NCI-H2227 (cell line): ENCODE results near the gene NISCH.

ENCODE experiments used
- DNase-seq: peaks from one replicate; lab custom pipeline; 2025; ENCODE audit not compliant: unreplicated experiment; lab: John Stamatoyannopoulos, UW

Gene NISCH

DNA sequence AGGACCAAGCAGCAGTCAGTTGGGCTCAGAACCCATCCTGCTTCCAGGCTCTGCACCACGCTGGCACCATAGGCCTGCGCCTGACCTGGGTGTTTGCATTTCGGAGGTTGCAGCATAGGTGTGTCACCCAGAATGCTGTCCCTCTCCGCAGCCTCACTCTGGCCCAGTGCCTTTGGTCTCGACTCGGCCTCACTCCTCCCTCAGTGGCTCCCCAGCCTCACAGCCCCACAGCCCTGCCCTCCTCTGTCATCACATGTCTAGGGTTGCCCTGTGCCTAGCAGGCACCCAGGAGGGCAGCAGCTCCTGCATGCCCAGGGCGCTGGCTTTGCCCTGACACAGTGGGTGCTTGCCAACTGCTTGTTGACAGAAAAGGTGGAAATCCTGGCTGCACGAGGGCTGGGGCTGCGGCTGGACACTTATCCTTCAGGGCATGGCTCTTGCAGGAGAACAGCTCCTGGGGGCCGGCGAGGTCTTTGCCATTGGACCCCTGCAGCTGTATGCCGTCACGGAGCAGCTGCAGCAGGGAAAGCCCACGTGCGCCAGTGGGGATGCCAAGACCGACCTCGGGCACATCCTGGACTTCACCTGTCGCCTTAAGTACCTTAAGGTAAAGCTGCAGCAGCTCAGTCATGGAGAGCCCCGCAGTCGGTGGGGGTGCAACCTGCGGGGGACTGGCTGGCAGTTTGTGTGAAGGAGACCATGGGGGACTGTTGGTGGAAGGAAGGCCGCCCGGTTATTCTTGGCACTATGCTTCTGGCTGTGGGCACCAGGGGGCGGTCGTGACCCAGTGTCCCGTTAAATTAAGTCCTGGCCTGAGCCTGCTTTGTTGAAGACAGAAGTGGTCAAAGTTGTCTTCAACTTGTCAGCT, 16.2 kb downstream of the NISCH start:
- DNase-seq = no peak

DNA sequence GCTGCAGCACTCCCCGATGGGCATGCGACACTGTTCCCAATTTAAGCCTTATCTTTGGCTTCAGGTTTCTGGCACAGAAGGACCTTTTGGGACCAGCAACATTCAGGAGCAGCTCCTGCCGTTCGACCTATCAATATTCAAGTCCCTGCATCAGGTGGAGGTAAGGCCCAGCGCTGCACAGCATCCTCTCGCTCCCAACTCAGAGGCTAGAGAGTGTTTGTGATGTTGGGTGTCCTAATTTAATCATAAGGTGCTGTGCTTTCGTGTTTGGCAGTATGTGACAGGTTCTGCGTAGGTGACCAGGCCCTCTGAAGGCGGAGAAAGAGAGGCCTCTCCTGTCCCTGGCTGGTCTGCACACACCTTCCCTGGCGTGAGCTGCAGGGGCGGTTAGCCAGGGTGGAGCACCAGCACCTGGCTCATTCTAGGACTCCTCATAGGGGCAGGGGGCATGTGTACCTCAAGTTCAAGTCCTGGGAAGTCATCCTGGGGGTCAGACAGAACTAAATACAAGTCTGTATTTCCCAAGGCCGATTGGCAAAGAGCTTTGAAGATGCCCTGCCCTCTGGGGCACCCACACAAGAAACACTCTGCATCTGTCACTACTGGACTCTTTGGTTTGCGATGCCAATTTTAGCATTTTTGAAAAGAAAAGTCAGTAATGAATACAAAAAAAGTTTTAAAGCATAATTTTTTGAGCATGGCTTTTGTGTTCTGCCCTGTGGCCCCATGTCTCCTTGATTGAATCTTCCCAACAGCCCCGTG, 17.0 kb downstream of the NISCH start:
- no peak for DNase-seq

DNA sequence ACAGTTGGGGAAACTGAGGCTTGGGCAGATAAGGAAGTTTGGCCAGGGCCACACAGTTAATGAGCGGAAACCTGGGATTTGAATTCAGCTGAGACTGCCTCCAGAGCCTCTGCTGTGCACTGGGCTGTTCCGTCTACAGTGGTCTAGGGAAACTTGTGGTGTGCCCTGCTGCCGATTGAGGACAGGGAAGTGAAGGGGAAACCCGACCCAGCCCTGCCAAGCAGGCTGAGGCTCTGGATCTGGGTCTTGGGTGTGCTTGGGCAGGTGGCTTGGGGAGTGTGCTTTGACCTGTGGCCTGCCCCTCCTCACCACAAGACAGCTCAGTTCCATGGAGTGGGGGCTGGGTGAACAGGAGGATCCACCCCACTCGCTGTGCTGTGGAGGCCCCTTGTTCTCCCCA, 17.6 kb downstream of the NISCH start:
- no peak for DNase-seq

DNA sequence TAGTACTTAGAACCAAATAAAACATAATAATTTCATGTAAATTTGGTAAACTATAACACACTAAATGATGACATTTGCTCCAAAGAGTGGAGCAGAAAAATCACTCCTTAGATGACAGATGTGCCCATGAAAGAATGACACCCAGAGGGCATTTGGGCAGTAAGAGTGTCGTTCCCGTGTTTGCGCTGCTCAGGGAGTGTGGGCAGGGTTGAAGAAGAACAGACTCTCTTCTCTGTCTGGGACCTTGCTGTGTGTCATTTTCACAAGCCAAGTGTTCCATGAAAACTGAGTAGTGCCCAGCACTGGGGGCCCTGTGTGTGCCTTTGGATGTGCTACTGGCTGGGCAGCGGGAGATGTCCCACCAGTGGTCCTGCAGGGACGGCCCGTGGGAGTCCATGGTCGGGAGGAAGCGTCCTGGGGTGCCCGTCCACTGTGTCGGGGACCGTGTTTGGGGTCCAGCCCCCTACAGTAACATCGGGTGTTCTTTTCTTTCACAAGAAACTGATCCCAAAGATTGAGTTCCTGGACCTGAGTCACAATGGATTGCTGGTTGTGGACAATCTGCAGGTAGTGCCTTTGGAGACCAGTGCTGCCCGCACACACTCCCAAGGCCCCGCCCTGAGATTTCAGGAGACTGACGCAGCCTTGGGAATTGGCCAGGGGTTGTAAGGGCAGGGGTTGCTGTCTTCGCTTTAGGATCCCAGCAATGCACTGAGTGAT, 21.8 kb downstream of the NISCH start:
- no peak for DNase-seq

DNA sequence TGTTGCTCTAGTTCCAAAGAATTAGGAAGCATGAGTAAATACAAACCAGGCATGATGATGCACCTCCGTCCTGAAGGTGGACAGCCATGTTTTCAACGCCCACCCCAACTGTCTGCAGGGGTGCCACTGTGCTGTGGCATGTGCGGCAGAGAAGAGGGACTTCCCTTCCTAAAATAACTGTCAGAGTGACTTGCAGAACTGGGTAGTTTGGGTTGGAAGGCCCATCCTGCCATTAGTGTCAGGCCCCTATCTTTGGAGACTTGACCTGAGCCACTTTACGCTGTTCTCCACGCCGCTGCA, 22.3 kb downstream of the NISCH start:
- no peak for DNase-seq

DNA sequence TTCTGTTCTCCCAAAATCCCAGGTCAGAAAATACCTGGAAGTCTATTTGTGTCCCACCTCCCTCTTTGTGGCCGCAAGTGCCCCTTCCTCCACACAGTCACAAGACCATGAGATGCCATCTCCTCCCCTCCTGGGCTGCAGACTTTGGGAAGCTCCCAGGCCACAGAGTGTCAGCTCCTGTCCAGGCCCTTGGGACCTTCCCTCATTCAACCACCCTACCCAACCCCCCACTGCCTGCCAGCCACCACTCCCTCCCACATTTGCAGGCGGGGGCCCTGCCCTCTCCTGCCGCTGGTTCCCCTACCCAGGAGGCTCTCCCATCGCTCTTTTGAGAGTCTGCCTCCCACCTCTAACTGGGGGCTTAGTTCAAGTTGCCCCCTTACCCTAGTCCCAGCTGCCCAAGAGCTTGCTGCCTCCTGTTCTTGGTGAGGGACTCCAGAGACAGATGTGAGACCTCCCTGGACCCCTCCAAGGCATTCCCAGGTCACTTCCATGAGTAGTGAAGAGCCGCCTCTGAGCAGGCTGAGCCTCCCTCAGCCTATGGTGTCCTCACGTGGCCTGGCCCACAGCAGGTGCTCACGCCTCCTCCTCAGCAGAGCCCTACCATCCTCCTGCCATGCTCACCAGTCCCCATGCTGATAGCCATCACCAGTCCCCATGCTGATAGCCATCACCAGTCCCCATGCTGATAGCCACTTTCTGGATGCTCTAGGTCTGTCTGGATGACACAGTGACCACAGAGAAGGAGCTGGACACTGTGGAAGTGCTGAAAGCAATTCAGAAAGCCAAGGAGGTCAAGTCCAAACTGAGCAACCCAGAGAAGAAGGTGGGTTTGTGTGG, 23.9 kb downstream of the NISCH start:
- no peak for DNase-seq

DNA sequence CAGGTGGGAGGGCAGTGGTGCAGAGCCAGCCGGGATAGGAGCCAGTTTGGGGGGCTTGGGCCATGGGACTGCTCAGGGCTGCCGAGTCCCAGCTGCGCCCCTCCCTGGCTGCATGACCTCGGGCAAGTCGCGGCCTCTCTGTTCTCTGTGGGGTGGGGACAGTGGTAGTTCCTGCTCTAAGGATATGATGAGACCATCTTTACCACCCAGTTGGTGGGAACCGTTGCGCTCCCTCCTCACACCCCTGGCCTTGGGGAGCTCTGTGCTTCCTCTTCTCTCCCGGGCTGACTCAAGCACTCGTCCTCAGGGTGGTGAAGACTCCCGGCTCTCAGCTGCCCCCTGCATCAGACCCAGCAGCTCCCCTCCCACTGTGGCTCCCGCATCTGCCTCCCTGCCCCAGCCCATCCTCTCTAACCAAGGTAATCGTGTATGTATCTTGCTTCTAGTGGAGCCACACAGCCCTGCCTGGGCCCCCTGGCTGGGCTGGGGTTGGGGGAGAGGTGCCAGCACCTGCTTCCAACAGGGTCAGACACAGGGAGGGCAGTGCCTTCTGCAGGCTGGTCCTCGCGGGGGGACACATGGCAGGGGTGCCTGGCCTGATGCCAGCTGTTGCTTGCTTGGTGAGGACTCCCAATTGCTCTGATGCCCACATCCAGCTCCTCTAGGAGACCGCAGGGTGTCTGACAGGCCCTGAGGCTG, 24.6 kb downstream of the NISCH start:
- DNase-seq = no peak

DNA sequence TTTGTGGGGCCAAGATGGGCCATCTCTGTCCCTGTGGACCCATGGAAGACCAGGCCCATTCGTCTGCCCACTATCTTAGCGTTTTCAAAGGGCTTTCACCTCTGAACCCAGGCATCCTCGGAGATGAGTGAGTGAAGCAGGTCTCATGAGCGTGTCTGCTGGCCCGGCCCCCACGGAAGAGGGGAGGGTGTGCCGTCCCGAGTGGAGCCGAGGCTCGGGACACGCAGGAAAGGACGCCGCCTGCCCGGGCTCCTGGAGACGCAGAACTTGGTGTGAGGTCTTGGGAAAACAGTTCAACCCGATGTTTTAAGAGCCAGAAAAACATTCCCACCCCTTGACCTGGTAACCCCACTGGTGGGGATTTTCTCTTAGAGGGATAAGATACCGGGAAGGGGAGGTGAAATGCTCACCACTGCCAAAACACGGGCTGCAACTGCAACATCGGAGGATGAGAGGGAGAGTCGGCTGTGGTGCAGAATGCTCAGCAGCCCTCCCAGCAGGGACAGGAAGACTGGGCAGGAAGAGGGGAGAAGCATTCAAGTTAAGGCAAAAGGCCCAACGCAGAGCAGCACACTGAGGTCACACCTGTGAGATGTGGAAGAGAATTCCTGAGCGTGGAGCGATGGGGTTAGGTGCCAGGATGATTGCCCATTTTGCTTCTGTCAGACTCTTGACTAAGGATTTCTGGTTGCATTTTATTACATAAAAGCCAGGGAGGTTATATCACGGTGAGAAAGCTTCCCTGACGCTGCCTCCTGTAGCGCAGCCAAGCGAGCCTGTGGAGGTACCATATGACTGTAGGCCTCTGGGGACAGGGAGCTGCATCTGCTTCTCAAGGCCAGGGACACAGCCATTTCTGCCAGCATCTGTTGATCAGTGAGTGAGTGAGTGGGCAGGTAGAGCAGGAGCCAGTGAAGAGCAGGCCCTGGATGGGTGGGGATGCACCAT, 25.6 kb downstream of the NISCH start:
- DNase-seq = no peak

DNA sequence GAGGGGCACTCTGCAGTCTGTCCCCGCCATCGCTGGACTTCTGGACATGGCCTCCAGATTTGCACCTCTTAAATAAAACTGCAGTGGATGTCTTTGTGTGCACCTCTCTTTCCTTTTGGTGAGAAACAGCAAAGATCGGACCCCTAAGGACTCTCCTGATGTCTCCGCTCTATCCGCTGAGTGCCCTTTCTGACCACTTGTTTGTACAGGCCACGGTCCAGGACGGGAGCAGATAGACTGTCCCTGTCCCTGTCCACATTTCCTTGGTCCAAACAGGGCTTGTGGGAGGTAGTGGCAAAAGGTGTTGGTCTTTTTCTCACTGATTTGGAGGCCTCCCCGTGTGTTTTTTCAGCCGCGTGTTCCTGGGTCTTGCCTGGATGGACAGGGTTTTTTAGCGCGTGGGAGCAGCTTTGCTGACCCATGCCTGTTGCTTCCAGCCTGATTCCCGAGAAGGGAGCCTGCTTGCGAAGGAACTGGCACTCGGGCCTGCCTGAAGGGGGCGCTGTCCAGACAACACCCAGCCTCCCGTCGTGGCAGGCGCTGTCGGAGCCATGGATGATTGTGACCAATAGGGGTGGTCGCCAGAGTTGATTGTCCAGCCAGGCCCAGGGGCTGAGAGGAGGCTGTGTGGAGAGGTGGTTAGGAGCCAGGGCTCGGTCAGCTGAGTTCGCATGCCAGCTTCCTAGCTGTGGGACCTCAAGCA, 26.6 kb downstream of the NISCH start:
- no peak for DNase-seq

DNA sequence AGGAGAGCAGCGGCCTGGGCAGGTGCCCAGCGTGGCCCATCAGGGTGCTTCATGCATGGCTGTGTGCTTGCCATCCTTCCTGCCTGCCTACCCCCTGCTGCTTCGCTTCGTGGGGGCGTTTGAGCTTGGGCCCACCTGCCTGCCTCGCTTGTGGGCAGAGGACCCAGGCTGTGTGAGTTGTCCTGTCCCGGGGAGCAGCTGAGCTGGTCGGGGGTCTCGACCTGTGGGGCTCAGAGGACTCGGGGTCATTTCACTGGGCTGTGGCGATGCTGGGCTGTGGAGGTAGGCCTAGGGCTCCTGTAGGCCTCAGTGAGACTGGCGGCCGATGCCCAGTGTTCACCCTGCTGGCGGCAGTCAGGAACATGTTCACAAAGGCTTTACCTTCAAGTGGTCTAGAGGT, 27.7 kb downstream of the NISCH start:
- DNase-seq = no peak

DNA sequence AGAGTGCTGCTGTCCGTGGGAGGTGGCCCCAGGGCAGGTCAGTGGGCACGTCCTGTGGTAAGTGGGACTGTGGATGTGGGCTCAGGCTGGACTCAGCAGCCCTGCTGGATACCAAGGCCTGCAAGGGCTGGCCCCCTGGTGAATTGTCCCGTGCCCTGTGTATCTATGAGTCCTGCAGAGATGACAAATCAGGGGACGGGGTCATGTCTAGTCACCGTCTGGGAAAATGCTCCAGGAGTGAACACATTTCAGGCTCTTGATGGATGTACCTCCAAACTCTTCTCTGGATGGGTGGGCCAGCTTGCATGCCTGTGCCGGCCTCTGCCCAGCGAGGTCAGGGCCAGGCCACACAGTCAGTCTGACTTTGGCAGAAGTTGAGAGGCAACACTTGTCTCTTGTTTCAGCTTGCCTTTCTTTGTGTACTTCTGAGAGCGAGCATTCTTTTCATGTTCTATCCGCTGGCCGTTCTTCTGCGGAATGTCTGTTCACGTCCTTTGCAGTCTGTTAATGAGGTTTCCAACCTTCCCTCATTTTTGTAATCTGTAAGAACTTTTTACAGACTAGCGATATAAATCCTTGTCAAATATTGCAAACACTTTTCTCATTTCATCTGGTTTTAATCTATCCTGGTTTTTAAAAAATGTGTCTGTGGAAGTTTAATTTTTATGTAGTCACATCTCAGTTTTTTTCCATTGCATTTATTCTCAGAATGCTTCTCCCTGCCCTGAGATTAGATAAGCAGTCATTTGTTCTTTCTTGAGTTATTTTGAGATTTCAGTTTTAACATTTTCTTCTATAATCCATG, 28.4 kb downstream of the NISCH start:
- no peak for DNase-seq

DNA sequence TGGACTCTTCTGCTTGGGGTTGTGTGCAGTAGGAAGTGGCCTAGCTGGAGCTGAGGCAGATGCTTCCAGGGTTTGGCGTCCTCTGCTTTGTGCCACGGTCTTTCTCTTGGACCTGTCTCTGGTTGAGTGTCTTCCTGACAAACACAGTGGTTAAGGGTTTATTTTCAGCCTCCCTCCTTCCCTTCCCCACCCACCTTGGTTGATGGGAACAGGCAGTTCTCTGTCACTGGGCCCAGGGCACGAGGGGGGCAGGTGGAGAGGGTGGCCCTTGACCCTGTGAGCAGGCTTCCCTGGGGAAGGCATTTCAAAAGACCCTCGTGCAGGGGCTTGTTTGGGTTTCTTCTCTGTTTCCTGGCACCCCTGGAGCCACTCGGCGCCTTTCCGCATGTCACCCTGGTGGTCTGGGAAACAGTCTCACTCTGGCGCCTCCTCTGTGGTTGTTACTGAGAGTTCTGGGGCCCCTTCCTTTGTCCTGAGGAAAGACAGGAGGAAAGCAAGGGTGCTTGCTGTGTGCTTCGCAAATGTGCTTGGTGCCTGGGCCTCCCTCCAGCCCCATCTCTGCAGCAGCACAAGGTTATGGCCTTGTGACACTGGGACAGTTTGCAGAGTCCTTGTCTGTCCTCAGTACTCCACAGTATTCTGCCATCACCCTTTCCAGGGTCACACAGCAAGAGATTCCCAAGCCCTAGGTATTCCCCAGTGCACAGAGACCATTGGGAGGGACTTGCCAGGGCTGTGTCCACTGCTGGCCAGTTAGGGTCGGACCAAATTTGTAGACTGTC, 29.5 kb downstream of the NISCH start:
- no peak for DNase-seq

DNA sequence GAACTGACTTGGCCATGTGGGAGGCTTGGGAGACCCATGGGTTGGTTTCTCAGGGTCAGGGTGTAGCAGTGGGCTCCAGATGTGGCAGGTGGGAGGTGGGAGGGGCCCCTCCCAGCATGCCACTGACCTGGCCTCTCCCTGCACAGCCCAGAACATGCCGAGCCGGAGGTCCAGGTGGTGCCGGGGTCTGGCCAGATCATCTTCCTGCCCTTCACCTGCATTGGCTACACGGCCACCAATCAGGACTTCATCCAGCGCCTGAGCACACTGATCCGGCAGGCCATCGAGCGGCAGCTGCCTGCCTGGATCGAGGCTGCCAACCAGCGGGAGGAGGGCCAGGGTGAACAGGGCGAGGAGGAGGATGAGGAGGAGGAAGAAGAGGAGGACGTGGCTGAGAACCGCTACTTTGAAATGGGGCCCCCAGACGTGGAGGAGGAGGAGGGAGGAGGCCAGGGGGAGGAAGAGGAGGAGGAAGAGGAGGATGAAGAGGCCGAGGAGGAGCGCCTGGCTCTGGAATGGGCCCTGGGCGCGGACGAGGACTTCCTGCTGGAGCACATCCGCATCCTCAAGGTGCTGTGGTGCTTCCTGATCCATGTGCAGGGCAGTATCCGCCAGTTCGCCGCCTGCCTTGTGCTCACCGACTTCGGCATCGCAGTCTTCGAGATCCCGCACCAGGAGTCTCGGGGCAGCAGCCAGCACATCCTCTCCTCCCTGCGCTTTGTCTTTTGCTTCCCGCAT, 31.8 kb downstream of the NISCH start:
- no peak for DNase-seq

DNA sequence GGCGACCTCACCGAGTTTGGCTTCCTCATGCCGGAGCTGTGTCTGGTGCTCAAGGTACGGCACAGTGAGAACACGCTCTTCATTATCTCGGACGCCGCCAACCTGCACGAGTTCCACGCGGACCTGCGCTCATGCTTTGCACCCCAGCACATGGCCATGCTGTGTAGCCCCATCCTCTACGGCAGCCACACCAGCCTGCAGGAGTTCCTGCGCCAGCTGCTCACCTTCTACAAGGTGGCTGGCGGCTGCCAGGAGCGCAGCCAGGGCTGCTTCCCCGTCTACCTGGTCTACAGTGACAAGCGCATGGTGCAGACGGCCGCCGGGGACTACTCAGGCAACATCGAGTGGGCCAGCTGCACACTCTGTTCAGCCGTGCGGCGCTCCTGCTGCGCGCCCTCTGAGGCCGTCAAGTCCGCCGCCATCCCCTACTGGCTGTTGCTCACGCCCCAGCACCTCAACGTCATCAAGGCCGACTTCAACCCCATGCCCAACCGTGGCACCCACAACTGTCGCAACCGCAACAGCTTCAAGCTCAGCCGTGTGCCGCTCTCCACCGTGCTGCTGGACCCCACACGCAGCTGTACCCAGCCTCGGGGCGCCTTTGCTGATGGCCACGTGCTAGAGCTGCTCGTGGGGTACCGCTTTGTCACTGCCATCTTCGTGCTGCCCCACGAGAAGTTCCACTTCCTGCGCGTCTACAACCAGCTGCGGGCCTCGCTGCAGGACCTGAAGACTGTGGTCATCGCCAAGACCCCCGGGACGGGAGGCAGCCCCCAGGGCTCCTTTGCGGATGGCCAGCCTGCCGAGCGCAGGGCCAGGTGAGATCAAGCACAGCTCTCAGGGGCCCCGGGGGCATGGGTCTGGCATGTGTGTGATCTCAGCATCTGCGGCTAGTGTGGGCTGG, 32.6 kb downstream of the NISCH start:
- DNase-seq = no peak

DNA sequence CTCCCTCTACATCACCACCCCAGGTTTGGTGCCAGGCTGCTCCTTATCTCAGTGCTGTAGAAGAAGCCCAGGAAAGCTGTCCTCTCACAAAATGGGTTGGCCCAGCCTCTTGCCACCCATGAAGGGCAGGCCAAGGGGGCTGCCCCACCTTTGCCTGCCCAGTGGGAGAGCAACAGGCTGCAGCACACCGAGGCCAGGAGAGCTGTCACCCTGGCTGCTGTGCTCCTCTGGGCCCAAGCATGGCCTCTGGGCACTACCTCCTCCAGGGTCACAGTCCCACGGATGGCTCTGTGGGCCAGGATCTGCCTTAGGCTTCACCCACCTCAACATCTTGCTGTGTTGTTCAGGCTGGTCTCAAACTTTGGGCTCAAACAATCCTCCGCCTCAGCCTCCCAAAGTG, 33.3 kb downstream of the NISCH start:
- no peak for DNase-seq
